Measurements from ENCODE around the gene STC2. TPM values are rescaled to one million over a fixed set of nuclear protein-coding genes. Genes with fewer than 3 reads are reported as not detected.

The STC2 gene
- total RNA-seq, 1 experiment from 2014 or later = 60.4 TPM

- DNase-seq = no peak
- no TSS peak for BruUV-seq (replicated peaks)
- Mint-ChIP-seq H3K36me3 (ENCODE audit: insufficient read depth, unreplicated experiment) (peaks cover 100% of the 10 kb centered on the region), H3K9me3 (ENCODE audit: low read depth, unreplicated experiment) (no peaks in the 10 kb centered on the region), H3K4me1 (ENCODE audit: low read depth, unreplicated experiment) (peaks cover 22% of the 10 kb centered on the region), H3K27ac (ENCODE audit: unreplicated experiment) (no peak overlapping the region), H3K27me3 (ENCODE audit: unreplicated experiment) (no peaks in the 10 kb centered on the region), H3K4me3 (ENCODE audit: low read depth, unreplicated experiment) (no peak overlapping the region)
- CTCF ChIA-PET = no interaction called here
- TF ChIP-seq CTCF (IDR thresholded peaks at IDR 0.05; ENCODE audit: unreplicated experiment) = no peak
- intact Hi-C loops (cut with micrococcal nuclease; ENCODE audit: unreplicated experiment) = loop anchor here (10.0 kb wide), 1 partner anchor 251 kb away; no protein-coding TSS in a partner anchor
These were observed 4.5 kb downstream of the STC2 start for GRCh38 chr5:173323799-173324114.

- Mint-ChIP-seq H3K4me1 (ENCODE audit: low read depth, unreplicated experiment) (peaks cover 17% of the 10 kb centered on the region), H3K27me3 (ENCODE audit: unreplicated experiment) (no peaks in the 10 kb centered on the region), H3K27ac (ENCODE audit: unreplicated experiment) (no peak overlapping the region), H3K9me3 (ENCODE audit: low read depth, unreplicated experiment) (no peaks in the 10 kb centered on the region), H3K36me3 (ENCODE audit: insufficient read depth, unreplicated experiment) (peaks cover 100% of the 10 kb centered on the region), H3K4me3 (ENCODE audit: low read depth, unreplicated experiment) (no peak overlapping the region)
- BruUV-seq (replicated peaks) = no TSS peak
- TF ChIP-seq CTCF (IDR thresholded peaks at IDR 0.05; ENCODE audit: unreplicated experiment) = no peak
- intact Hi-C loops (cut with micrococcal nuclease; ENCODE audit: unreplicated experiment) = loop anchor here (10.0 kb wide), 1 partner anchor 252 kb away; no protein-coding TSS in a partner anchor
- no peak for DNase-seq
- CTCF ChIA-PET = no interaction called here
These were observed 5.0 kb downstream of the STC2 start for GRCh38 chr5:173323106-173323798.

GRCh38 chr5:173321886-173322285, 6.3 kb downstream of the STC2 start:
- no TSS peak for BruUV-seq (replicated peaks)
- no peaks in the 10 kb centered on the region for H3K9me3 Mint-ChIP-seq (ENCODE audit: low read depth, unreplicated experiment)
- peaks cover 15% of the 10 kb centered on the region for H3K4me1 Mint-ChIP-seq (ENCODE audit: low read depth, unreplicated experiment)
- DNase-seq = no peak
- H3K36me3 Mint-ChIP-seq (ENCODE audit: insufficient read depth, unreplicated experiment) = peaks cover 100% of the 10 kb centered on the region
- TF ChIP-seq CTCF (IDR thresholded peaks at IDR 0.05; ENCODE audit: unreplicated experiment) = no peak
- no peaks in the 10 kb centered on the region for H3K27me3 Mint-ChIP-seq (ENCODE audit: unreplicated experiment)
- intact Hi-C loops (cut with micrococcal nuclease; ENCODE audit: unreplicated experiment) = loop anchor here (10.0 kb wide), 1 partner anchor 253 kb away; no protein-coding TSS in a partner anchor
- CTCF ChIA-PET = no interaction called here
- H3K27ac Mint-ChIP-seq (ENCODE audit: unreplicated experiment) = no peak overlapping the region
- no peak overlapping the region for H3K4me3 Mint-ChIP-seq (ENCODE audit: low read depth, unreplicated experiment)

GRCh38 chr5:173320259-173320658, 8.0 kb downstream of the STC2 start:
- TF ChIP-seq CTCF (IDR thresholded peaks at IDR 0.05; ENCODE audit: unreplicated experiment) = no peak
- Mint-ChIP-seq H3K4me1 (ENCODE audit: low read depth, unreplicated experiment) (peaks cover 15% of the 10 kb centered on the region), H3K9me3 (ENCODE audit: low read depth, unreplicated experiment) (no peaks in the 10 kb centered on the region), H3K27ac (ENCODE audit: unreplicated experiment) (no peak overlapping the region), H3K36me3 (ENCODE audit: insufficient read depth, unreplicated experiment) (peaks cover 100% of the 10 kb centered on the region), H3K4me3 (ENCODE audit: low read depth, unreplicated experiment) (no peak overlapping the region), H3K27me3 (ENCODE audit: unreplicated experiment) (no peaks in the 10 kb centered on the region)
- no TSS peak for BruUV-seq (replicated peaks)
- intact Hi-C loops (cut with micrococcal nuclease; ENCODE audit: unreplicated experiment) = loop anchor here (10.0 kb wide), 1 partner anchor 255 kb away; no protein-coding TSS in a partner anchor
- no peak for DNase-seq
- CTCF ChIA-PET = no interaction called here

Measured in Calu3 (cell line).